NCI-H82 (cell line): ENCODE data around the gene MYO9A.

Source experiments
- DNase-seq: peaks from one replicate; lab custom pipeline; 2025; lab: John Stamatoyannopoulos, UW

MYO9A gene

GRCh38 chr15:72118017-72118978, at the start of gene MYO9A, which contains the start of gene SENP8:
Gene MYO9A, minus strand, starts transcription at chr15:72118150. Its CDS starts 71,587 bp downstream, at chr15:72046563.
Gene SENP8, plus strand, starts transcription at chr15:72118403. Its CDS starts 21,221 bp downstream, at chr15:72139624.
- DNase-seq: peak; percentile 99

- DNase-seq: no peak
Observed at GRCh38 chr15:72167445-72167844, 49.5 kb upstream of the MYO9A start.

GRCh38 chr15:72166716-72167417, 48.9 kb upstream of the MYO9A start:
- DNase-seq: no peak

GRCh38 chr15:72163719-72164118, 45.8 kb upstream of the MYO9A start:
- DNase-seq: no peak

GRCh38 chr15:72162569-72162968, 44.6 kb upstream of the MYO9A start:
- no peak for DNase-seq

GRCh38 chr15:72161361-72162132, 43.6 kb upstream of the MYO9A start:
- DNase-seq: no peak

- DNase-seq: no peak
Observed at GRCh38 chr15:72160696-72161245, 42.8 kb upstream of the MYO9A start.

- no peak for DNase-seq
Observed at GRCh38 chr15:72156928-72157327, 39.0 kb upstream of the MYO9A start.

- peak; percentile 91 for DNase-seq
Observed at GRCh38 chr15:72155635-72156616, 38.0 kb upstream of the MYO9A start.

- no peak for DNase-seq
Observed at GRCh38 chr15:72155003-72155621, 37.2 kb upstream of the MYO9A start.

- no peak for DNase-seq
Observed at GRCh38 chr15:72154316-72154715, 36.4 kb upstream of the MYO9A start.

- peak; percentile 61 for DNase-seq
Observed at GRCh38 chr15:72153269-72154000, 35.5 kb upstream of the MYO9A start.

- DNase-seq: no peak
Observed at GRCh38 chr15:72147418-72147817, 29.5 kb upstream of the MYO9A start.

- DNase-seq: no peak
Observed at GRCh38 chr15:72146934-72147333, 29.0 kb upstream of the MYO9A start.

- no peak for DNase-seq
Observed at GRCh38 chr15:72146221-72146620, 28.3 kb upstream of the MYO9A start.

GRCh38 chr15:72141171-72142084, 23.5 kb upstream of the MYO9A start:
- DNase-seq: no peak

- no peak for DNase-seq
Observed at GRCh38 chr15:72140088-72140487, 22.1 kb upstream of the MYO9A start.

- DNase-seq: no peak
Observed at GRCh38 chr15:72139667-72140066, 21.7 kb upstream of the MYO9A start.
